PC-9 (cell line): ENCODE data around the gene TMEM52. TPM values are rescaled to one million over a fixed set of nuclear protein-coding genes. Genes with fewer than 3 reads are reported as not detected.

Experiments used
- BruUV-seq: library from RNA; stranded (reverse); fragments of 400-500 nt; replicated peaks from 2 replicates; lab custom pipeline; 2021; lab: Mats Ljungman, UMichigan
- CTCF ChIA-PET: fragments of 300-600 bp; sonication (Branson Sonifier 250); formaldehyde crosslinking; loops from one replicate; lab custom pipeline; 2022; ENCODE audit warnings: antibody characterized with exemption; lab: Charles Lee
- POLR2A ChIA-PET: fragments of 300-600 bp; sonication (Branson Sonifier 250); formaldehyde crosslinking; loops from one replicate; lab custom pipeline; 2022; ENCODE audit warnings: antibody characterized with exemption; ENCODE audit not compliant: unreplicated experiment; lab: Charles Lee
- DNase-seq, 2 experiments: peaks; one replicate each; pipeline versions ENCODE4 v3.0.0 to v3.0.0-alpha.2; 2015 to 2022; ENCODE audit warnings: mixed read lengths in 1 of 2
- H2AFZ ChIP-seq: fragments of 200-600 bp; sonication (generic); 2 replicates; pipeline ENCODE4 v1.8.1; 2017; ENCODE audit warnings: antibody characterized with exemption
- H3F3A ChIP-seq: fragments of 200-600 bp; sonication (generic); 2 replicates; pipeline ENCODE4 v1.8.1; 2017; ENCODE audit warnings: antibody characterized with exemption, mild to moderate bottlenecking, low read depth; ENCODE audit not compliant: insufficient read depth
- H3K27ac ChIP-seq: fragments of 200-600 bp; sonication (generic); 2 replicates; pipeline ENCODE4 v1.6.1; 2016; ENCODE audit warnings: mixed run types
- H3K27me3 ChIP-seq: fragments of 200-600 bp; sonication (generic); 2 replicates; pipeline ENCODE4 v1.6.1; 2016; ENCODE audit warnings: low read depth, mixed run types; ENCODE audit not compliant: insufficient read depth
- H3K36me3 ChIP-seq: fragments of 200-600 bp; sonication (generic); 2 replicates; pipeline ENCODE4 v1.6.1; 2016; ENCODE audit warnings: low read depth, mixed run types
- H3K4me1 ChIP-seq: fragments of 200-600 bp; sonication (generic); replicated peaks from 2 replicates; pipeline ENCODE4 v1.6.1; 2016; ENCODE audit warnings: mixed run types; ENCODE audit not compliant: insufficient read depth
- H3K4me2 ChIP-seq: fragments of 200-600 bp; sonication (generic); 2 replicates; pipeline ENCODE4 v1.6.1; 2017; ENCODE audit warnings: mixed run types
- H3K4me3 ChIP-seq: fragments of 200-600 bp; sonication (generic); 2 replicates; pipeline ENCODE4 v1.6.1; 2016; ENCODE audit warnings: mixed run types
- H3K79me2 ChIP-seq: fragments of 200-600 bp; sonication (generic); 2 replicates; pipeline ENCODE4 v1.6.1; 2017; ENCODE audit warnings: low read depth, mixed run types
- H3K9me2 ChIP-seq: fragments of 200-600 bp; sonication (generic); 2 replicates; pipeline ENCODE4 v1.8.1; 2017; ENCODE audit warnings: mild to moderate bottlenecking; ENCODE audit not compliant: insufficient read depth
- H3K9me3 ChIP-seq: fragments of 200-600 bp; sonication (generic); 2 replicates; pipeline ENCODE4 v1.8.1; 2016; ENCODE audit warnings: low read depth; ENCODE audit not compliant: insufficient read depth
- H4K20me1 ChIP-seq: fragments of 200-600 bp; sonication (generic); 2 replicates; pipeline ENCODE4 v1.8.1; 2017; ENCODE audit not compliant: insufficient read depth
- CTCF ChIP-seq: fragments of 200-600 bp; sonication (generic); conservative IDR thresholded peaks from 2 replicates; pipeline ENCODE4 v1.6.1; 2017; ENCODE audit warnings: mixed run types, antibody characterized with exemption, mild to moderate bottlenecking, moderate library complexity
- EZH2 ChIP-seq: fragments of 200-600 bp; sonication (generic); IDR thresholded peaks from 2 replicates; pipeline ENCODE4 v1.8.0; 2017; ENCODE audit warnings: antibody characterized with exemption, low read depth
- intact Hi-C: fragments of 100-400 bp; cut with micrococcal nuclease; formaldehyde crosslinking; loops from one replicate; pipeline ENCODE4 v1.10.0; 2022; ENCODE audit not compliant: unreplicated experiment
- total RNA-seq: library from RNA; stranded (reverse); gene quantifications from 2 replicates; pipeline ENCODE4 v1.2.3, GENCODE V29; 2021

The TMEM52 gene
- total RNA-seq, 1 experiment from 2014 or later, result 7.4 TPM

- Histone ChIP-seq H3K4me3 (no peak overlapping the region), H3F3A (peaks cover 16% of the 10 kb centered on the region), H3K36me3 (no peaks in the 10 kb centered on the region), H3K4me2 (peak overlapping the region; percentile 32; the same call in 1 of the 2 replicates), H3K9me3 (no peaks in the 10 kb centered on the region), H2AFZ (no peak overlapping the region), H3K27ac (no peak overlapping the region), H3K9me2 (no peaks in the 10 kb centered on the region), H4K20me1 (no peaks in the 10 kb centered on the region), H3K27me3 (no peaks in the 10 kb centered on the region), H3K4me1 (peaks cover 32% of the 10 kb centered on the region), H3K79me2 (peaks cover 2% of the 10 kb centered on the region)
- TF ChIP-seq CTCF (no peak), EZH2 (no peak)
- CTCF ChIA-PET, result no interaction called here
- DNase-seq, result no peak
- intact Hi-C loops, result no loop called here
- POLR2A ChIA-PET, result no interaction called here
- no TSS peak for BruUV-seq
These were observed 24.0 kb downstream of the TMEM52 start for GRCh38 chr1:1895060-1895418.

- no peak overlapping the region for H3K27ac ChIP-seq
- BruUV-seq, result no TSS peak
These were observed 24.6 kb downstream of the TMEM52 start for GRCh38 chr1:1894354-1895059.

GRCh38 chr1:1893997-1894353 is 25.1 kb downstream of the TMEM52 start:
- Histone ChIP-seq H3K9me3 (no peaks in the 10 kb centered on the region), H3K27ac (no peak overlapping the region), H3K36me3 (no peaks in the 10 kb centered on the region), H3F3A (peaks cover 22% of the 10 kb centered on the region), H3K9me2 (no peaks in the 10 kb centered on the region), H3K79me2 (peaks cover 12% of the 10 kb centered on the region), H3K4me1 (peaks cover 39% of the 10 kb centered on the region), H3K4me3 (no peak overlapping the region), H4K20me1 (peaks cover 10% of the 10 kb centered on the region), H3K4me2 (peak overlapping the region; percentile 32), H3K27me3 (no peaks in the 10 kb centered on the region), H2AFZ (no peak overlapping the region)
- DNase-seq, result no peak
- no TSS peak for BruUV-seq
- ChIA-PET POLR2A (no interaction called here), CTCF (no interaction called here)
- TF ChIP-seq CTCF (no peak), EZH2 (no peak)
- intact Hi-C loops, result loop anchor here (5.0 kb wide), 1 partner anchor 112 kb away; no protein-coding TSS in a partner anchor

More at GRCh38 chr1:1894354-1895059, 24.6 kb downstream of the TMEM52 start:
- Histone ChIP-seq H3K4me1 (peaks cover 33% of the 10 kb centered on the region), H3K9me3 (no peaks in the 10 kb centered on the region), H3F3A (peaks cover 20% of the 10 kb centered on the region), H2AFZ (no peak overlapping the region), H3K79me2 (peaks cover 7% of the 10 kb centered on the region), H3K4me2 (peak overlapping the region; percentile 32), H3K4me3 (no peak overlapping the region), H3K9me2 (no peaks in the 10 kb centered on the region), H3K36me3 (no peaks in the 10 kb centered on the region), H4K20me1 (peaks cover 4% of the 10 kb centered on the region), H3K27me3 (no peaks in the 10 kb centered on the region)
- ChIA-PET POLR2A (interaction anchor here (0.7 kb wide), 1 partner anchor 535 kb away, joined by 3 read pairs; no protein-coding TSS in a partner anchor), CTCF (no interaction called here)
- TF ChIP-seq CTCF, result no peak
- TF ChIP-seq EZH2, result no peak
- intact Hi-C loops, result loop anchor here (5.0 kb wide), 1 partner anchor 112 kb away; no protein-coding TSS in a partner anchor
- peak in 1 of 2 experiments; percentile 33 for DNase-seq
